ENCODE data around the gene TFPT. TPM values are rescaled to one million over a fixed set of nuclear protein-coding genes. Genes with fewer than 3 reads are reported as not detected.

Gene TFPT
- total and polyA plus RNA-seq, 2 of the 4 experiments (the other 2 are of a cell fraction): 7.9 to 17.1 TPM

DNA sequence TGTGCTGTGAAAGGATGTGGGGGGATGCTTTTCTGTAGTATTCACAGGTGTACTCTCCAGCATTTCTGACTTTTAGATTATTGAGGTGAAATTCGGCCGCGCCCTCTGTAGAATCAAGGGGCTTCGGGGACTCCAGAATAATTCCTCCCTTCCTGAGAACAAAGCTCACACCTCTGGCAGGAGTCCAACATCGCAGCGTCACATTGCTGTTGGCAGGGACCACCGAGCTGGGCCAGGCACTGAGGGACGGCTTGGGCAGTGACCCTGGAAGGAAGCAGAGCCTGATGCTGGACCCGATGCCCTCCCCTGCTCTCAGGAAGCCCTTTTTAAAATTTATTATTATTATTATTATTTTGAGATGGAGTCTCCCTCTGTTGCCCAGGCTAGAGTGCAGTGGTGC, 40.6 kb downstream of the TFPT start:
- H2BK5ac ChIP-seq (ENCODE audit: low read depth, low read length, poor library complexity, severe bottlenecking): no peak overlapping the region
- no peak overlapping the region for H2AFZ ChIP-seq (replicated peaks; ENCODE audit: low read length, poor library complexity)
- no CpG with 5 or more reads among the region's 9 CpGs for WGBS, 2 experiments (ENCODE audit: extremely low coverage in 2 of 2, insufficient read length in 1 of 2)
- H4K8ac ChIP-seq (ENCODE audit: low read depth in 2 of 2, low read length in 2 of 2): no peak overlapping the region
- H2AK5ac ChIP-seq (ENCODE audit: low read depth, low read length): no peak overlapping the region
- H3K18ac ChIP-seq (ENCODE audit: low read depth, low read length): no peak overlapping the region
- dilution Hi-C loops (cut with HindIII; ENCODE audit: low sequenced_read_pairs, unreplicated experiment) (no loop called here), in situ Hi-C loops (cut with MboI; ENCODE audit: low sequenced_read_pairs) (no loop called here), intact Hi-C loops (cut with micrococcal nuclease) (no loop called here)
- DNase-seq (no peak), ATAC-seq (ENCODE audit: low read depth) (no peak)
- ChIA-PET POLR2A (ENCODE audit: unreplicated experiment) (no interaction called here), CTCF (interaction anchor here (0.9 kb wide), 1 partner anchor 16 kb away, joined by 4 read pairs; no protein-coding TSS in a partner anchor)
- no TSS peak for BruUV-seq (replicated peaks)
- H3K27me3 ChIP-seq (ENCODE audit: control insufficient read depth, insufficient read depth, low read length): no peaks in the 10 kb centered on the region
- H3K14ac ChIP-seq (replicated peaks; ENCODE audit: low read depth, low read length): no peak overlapping the region
- H2AK9ac ChIP-seq (replicated peaks; ENCODE audit: low read depth, low read length, poor library complexity): no peak overlapping the region
- no peaks in the 10 kb centered on the region for H3K36me3 ChIP-seq (ENCODE audit: control insufficient read depth, insufficient read depth, low read length)
- H3K23ac ChIP-seq (ENCODE audit: low read depth, low read length): no peak overlapping the region
- no peak overlapping the region for H2BK15ac ChIP-seq (ENCODE audit: low read depth, low read length)
- H3K9me3 ChIP-seq (ENCODE audit: control insufficient read depth, insufficient read depth, low read length): peaks cover 2% of the 10 kb centered on the region; the same call in 1 of the 2 replicates
- H4K5ac ChIP-seq (ENCODE audit: low read depth, low read length): no peak overlapping the region
- H3K4me3 ChIP-seq (ENCODE audit: insufficient read depth, low read depth, low read length): no peak overlapping the region
- H3K4ac ChIP-seq (ENCODE audit: low read depth, low read length): no peak overlapping the region
- H3K56ac ChIP-seq (ENCODE audit: extremely low read depth, insufficient read depth, low read length): no peak overlapping the region
- H3K27ac ChIP-seq (ENCODE audit: insufficient read depth, low read length): no peak overlapping the region
- no peak overlapping the region for H4K91ac ChIP-seq (ENCODE audit: insufficient read depth, low read depth, low read length)
- H3K79me1 ChIP-seq (ENCODE audit: low read depth in 1 of 2, low read length in 2 of 2): no peaks in the 10 kb centered on the region
- H2BK120ac ChIP-seq (ENCODE audit: low read depth, low read length): no peak overlapping the region
- TF ChIP-seq RFX5 (IDR thresholded peaks at IDR 0.05; ENCODE audit: low read depth, low read length) (no peak), MXI1 (IDR thresholded peaks at IDR 0.05; ENCODE audit: borderline replicate concordance, low read depth, low read length) (no peak), MAZ (IDR thresholded peaks at IDR 0.05; ENCODE audit: borderline replicate concordance, low read depth, low read length) (no peak), CHD1 (IDR thresholded peaks at IDR 0.05; ENCODE audit: low read depth, low read length) (no peak), BHLHE40 (IDR thresholded peaks at IDR 0.05; ENCODE audit: low read depth, low read length) (no peak), RAD21 (IDR thresholded peaks at IDR 0.05; ENCODE audit: low read length) (no peak), FOS (IDR thresholded peaks at IDR 0.05; ENCODE audit: low read depth, low read length) (no peak), CEBPB (IDR thresholded peaks at IDR 0.05; ENCODE audit: low read depth, low read length) (no peak), MAFK (IDR thresholded peaks at IDR 0.05; ENCODE audit: low read depth, low read length) (no peak), RCOR1 (IDR thresholded peaks at IDR 0.05; ENCODE audit: insufficient replicate concordance, low read length) (no peak), SMC3 (IDR thresholded peaks at IDR 0.05; ENCODE audit: low read depth, low read length) (no peak), NFE2L2 (IDR thresholded peaks at IDR 0.05; ENCODE audit: low read depth, low read length) (no peak), POLR2A (IDR thresholded peaks at IDR 0.05; ENCODE audit: low read depth, low read length) (no peak)
- TF ChIP-seq, protein P1, sequence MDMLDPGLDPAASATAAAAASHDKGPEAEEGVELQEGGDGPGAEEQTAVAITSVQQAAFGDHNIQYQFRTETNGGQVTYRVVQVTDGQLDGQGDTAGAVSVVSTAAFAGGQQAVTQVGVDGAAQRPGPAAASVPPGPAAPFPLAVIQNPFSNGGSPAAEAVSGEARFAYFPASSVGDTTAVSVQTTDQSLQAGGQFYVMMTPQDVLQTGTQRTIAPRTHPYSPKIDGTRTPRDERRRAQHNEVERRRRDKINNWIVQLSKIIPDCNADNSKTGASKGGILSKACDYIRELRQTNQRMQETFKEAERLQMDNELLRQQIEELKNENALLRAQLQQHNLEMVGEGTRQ (IDR thresholded peaks at IDR 0.05; ENCODE audit: low read depth, low read length): no peak
- TF ChIP-seq, protein P2, sequence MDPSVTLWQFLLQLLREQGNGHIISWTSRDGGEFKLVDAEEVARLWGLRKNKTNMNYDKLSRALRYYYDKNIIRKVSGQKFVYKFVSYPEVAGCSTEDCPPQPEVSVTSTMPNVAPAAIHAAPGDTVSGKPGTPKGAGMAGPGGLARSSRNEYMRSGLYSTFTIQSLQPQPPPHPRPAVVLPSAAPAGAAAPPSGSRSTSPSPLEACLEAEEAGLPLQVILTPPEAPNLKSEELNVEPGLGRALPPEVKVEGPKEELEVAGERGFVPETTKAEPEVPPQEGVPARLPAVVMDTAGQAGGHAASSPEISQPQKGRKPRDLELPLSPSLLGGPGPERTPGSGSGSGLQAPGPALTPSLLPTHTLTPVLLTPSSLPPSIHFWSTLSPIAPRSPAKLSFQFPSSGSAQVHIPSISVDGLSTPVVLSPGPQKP (IDR thresholded peaks at IDR 0.05; ENCODE audit: borderline replicate concordance, low read depth, low read length): no peak
- TF ChIP-seq, protein P3, sequence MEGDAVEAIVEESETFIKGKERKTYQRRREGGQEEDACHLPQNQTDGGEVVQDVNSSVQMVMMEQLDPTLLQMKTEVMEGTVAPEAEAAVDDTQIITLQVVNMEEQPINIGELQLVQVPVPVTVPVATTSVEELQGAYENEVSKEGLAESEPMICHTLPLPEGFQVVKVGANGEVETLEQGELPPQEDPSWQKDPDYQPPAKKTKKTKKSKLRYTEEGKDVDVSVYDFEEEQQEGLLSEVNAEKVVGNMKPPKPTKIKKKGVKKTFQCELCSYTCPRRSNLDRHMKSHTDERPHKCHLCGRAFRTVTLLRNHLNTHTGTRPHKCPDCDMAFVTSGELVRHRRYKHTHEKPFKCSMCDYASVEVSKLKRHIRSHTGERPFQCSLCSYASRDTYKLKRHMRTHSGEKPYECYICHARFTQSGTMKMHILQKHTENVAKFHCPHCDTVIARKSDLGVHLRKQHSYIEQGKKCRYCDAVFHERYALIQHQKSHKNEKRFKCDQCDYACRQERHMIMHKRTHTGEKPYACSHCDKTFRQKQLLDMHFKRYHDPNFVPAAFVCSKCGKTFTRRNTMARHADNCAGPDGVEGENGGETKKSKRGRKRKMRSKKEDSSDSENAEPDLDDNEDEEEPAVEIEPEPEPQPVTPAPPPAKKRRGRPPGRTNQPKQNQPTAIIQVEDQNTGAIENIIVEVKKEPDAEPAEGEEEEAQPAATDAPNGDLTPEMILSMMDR (conservative IDR thresholded peaks at IDR 0.05; ENCODE audit: low read depth, low read length): no peak
- no peaks in the 10 kb centered on the region for H3K9me1 ChIP-seq (ENCODE audit: insufficient read depth, low read length)
- H4K20me1 ChIP-seq (ENCODE audit: insufficient read depth, low read length): no peaks in the 10 kb centered on the region
- H2BK20ac ChIP-seq (ENCODE audit: low read depth, low read length): no peak overlapping the region
- H3K4me2 ChIP-seq (ENCODE audit: low read depth, low read length): no peak overlapping the region
- no peaks in the 10 kb centered on the region for H3K4me1 ChIP-seq (ENCODE audit: control insufficient read depth, insufficient read depth, low read length)
- no peak overlapping the region for H3K9ac ChIP-seq (ENCODE audit: low read depth, low read length)

Measured in IMR-90 (cell line).